ENCODE results near the gene TPT1. TPM values are rescaled to one million over a fixed set of nuclear protein-coding genes. Genes with fewer than 3 reads are reported as not detected.

Gene TPT1
- total and polyA plus RNA-seq, 7 experiments from 2014 or later, result 3,943 to 13,134 (median 5,986) TPM

DNA sequence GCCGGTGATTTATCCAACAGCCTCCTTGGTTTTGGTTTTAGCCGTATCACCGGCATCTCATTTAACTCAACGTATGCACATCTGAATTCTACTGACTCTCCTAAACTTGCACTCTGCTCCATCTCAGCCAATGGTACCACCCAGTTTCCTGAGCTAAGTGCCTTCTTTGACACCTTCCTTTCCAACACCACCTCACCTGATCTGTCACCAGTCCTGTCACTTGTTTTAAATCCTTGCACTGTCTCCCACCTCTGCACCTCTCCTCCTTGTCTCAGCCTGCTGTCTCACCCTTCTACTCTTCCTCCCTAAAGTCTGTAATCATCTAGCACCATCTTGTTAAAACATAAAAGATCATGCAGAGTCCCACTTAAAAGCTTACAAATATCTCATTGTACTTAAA is 28.1 kb upstream of the TPT1 start:
- Histone ChIP-seq H3K4me3 (ENCODE audit: low read length) (no peak overlapping the region), H3K27me3 (ENCODE audit: control insufficient read depth in 2 of 2, insufficient read depth in 2 of 2, low read length in 2 of 2) (no peaks in the 10 kb centered on the region), H3K27ac (ENCODE audit: low read depth, low read length) (no peak overlapping the region), H3K36me3 (ENCODE audit: control insufficient read depth in 2 of 3, insufficient read depth in 3 of 3, low read length in 3 of 3) (no peaks in the 10 kb centered on the region), H3K9me3 (ENCODE audit: control insufficient read depth in 2 of 3, low read length in 3 of 3) (no peaks in the 10 kb centered on the region), H3K4me1 (ENCODE audit: control insufficient read depth in 2 of 2, insufficient read depth in 2 of 2, low read length in 2 of 2) (peaks cover 20 to 25% of the 10 kb centered on the region in 2 donors)
- no peaks in the 10 kb centered on the region for H3K27me3 Mint-ChIP-seq
- H3K4me3 Mint-ChIP-seq, result peak overlapping the region in 5 of 10 donors; percentile 2 to 74 (median 30)
- peaks cover 43 to 62% (median 49%) of the 10 kb centered on the region in 7 donors for H3K4me1 Mint-ChIP-seq
- intact Hi-C loops (cut with micrococcal nuclease), result loop anchor here (5.0 to 10.0 kb wide), 2 partner anchors 37 to 926 kb away; no protein-coding TSS in a partner anchor
- H3K9me3 Mint-ChIP-seq, result peaks cover 0 to 5% (median 0%) of the 10 kb centered on the region in 11 donors
- peak overlapping the region; percentile 30 to 96 (median 89) for H3K27ac Mint-ChIP-seq
- CTCF ChIA-PET, result interaction anchor here (0.6 to 3.9 kb wide), 4 partner anchors 25 to 354 kb away, joined by 3 to 37 read pairs (median 4); no protein-coding TSS in a partner anchor
- H3K36me3 Mint-ChIP-seq, result peaks cover 0 to 19% (median 9%) of the 10 kb centered on the region in 5 donors
- POLR2A ChIA-PET, result interaction anchor here (1.0 to 8.6 kb wide), 3 partner anchors 29 to 96 kb away, joined by 3 to 112 read pairs (median 4); partner anchors contain the start of gene TPT1
- DNase-seq (no peak), ATAC-seq (no peak)

- no peaks in the 10 kb centered on the region for H3K27me3 Mint-ChIP-seq
- H3K4me3 Mint-ChIP-seq, result peak overlapping the region in 8 of 10 donors; percentile 11 to 74 (median 48)
These were observed 27.6 kb upstream of the TPT1 start for GRCh38 chr13:45368571-45368970.

DNA sequence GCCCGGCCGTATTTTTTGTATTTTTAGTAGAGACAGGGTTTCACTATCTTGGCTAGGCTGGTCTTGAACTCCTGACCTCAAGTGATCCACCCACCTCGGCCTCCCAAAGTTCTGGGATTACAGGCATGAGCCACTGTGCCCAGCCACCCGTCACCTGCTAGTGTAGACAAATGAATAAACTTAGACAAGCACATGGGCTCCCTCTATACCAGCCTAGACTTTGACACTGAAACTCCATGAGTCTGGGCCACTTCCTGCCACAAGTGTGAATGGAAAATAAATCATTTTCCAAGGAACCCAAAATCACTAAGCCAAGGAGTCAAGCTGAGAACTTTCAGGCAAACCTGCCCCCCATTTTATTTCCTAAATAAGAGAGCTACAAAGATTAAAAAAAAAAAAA is 27.0 kb upstream of the TPT1 start:
- Histone ChIP-seq H3K27ac (ENCODE audit: low read depth, low read length) (no peak overlapping the region), H3K27me3 (ENCODE audit: control insufficient read depth in 2 of 2, insufficient read depth in 2 of 2, low read length in 2 of 2) (no peaks in the 10 kb centered on the region), H3K4me3 (ENCODE audit: low read length) (no peak overlapping the region), H3K9me3 (ENCODE audit: control insufficient read depth in 2 of 3, low read length in 3 of 3) (no peaks in the 10 kb centered on the region), H3K36me3 (ENCODE audit: control insufficient read depth in 2 of 3, insufficient read depth in 3 of 3, low read length in 3 of 3) (no peaks in the 10 kb centered on the region), H3K4me1 (ENCODE audit: control insufficient read depth in 2 of 2, insufficient read depth in 2 of 2, low read length in 2 of 2) (peaks cover 22 to 25% of the 10 kb centered on the region in 2 donors)
- Mint-ChIP-seq H3K27me3 (no peaks in the 10 kb centered on the region), H3K4me3 (peak overlapping the region in 9 of 10 donors; percentile 48 to 80 (median 64)), H3K27ac (peak overlapping the region; percentile 81 to 96 (median 90)), H3K36me3 (peaks cover 0 to 27% (median 18%) of the 10 kb centered on the region in 5 donors), H3K9me3 (peaks cover 0 to 10% (median 0%) of the 10 kb centered on the region in 11 donors), H3K4me1 (peaks cover 48 to 65% (median 55%) of the 10 kb centered on the region in 7 donors)
- ChIA-PET CTCF (interaction anchor here (0.6 to 1.7 kb wide), 10 partner anchors 12 to 773 kb away, joined by 3 to 5 read pairs (median 4); partner anchors contain the start of genes COG3 and TPT1), POLR2A (interaction anchor here (0.6 to 8.6 kb wide), 11 partner anchors 9 to 142 kb away, joined by 3 to 112 read pairs (median 5); partner anchors contain the start of genes SLC25A30 and TPT1)
- DNase-seq, result peak in 1 of 9 donors; percentile 28
- ATAC-seq, result no peak
- intact Hi-C loops (cut with micrococcal nuclease), result loop anchor here (5.0 to 10.0 kb wide), 2 partner anchors 36 to 927 kb away; no protein-coding TSS in a partner anchor

More at GRCh38 chr13:45368571-45368970, 27.6 kb upstream of the TPT1 start:
- peaks cover 0 to 24% (median 15%) of the 10 kb centered on the region in 5 donors for H3K36me3 Mint-ChIP-seq
- intact Hi-C loops (cut with micrococcal nuclease), result loop anchor here (5.0 to 10.0 kb wide), 2 partner anchors 36 to 926 kb away; no protein-coding TSS in a partner anchor
- H3K9me3 ChIP-seq (ENCODE audit: control insufficient read depth in 2 of 3, low read length in 3 of 3), result no peaks in the 10 kb centered on the region
- no peak overlapping the region for H3K4me3 ChIP-seq (ENCODE audit: low read length)
- ChIA-PET CTCF (interaction anchor here (0.6 to 1.7 kb wide), 8 partner anchors 12 to 772 kb away, joined by 3 to 5 read pairs (median 4); partner anchors contain the start of gene TPT1), POLR2A (interaction anchor here (1.0 to 8.6 kb wide), 3 partner anchors 29 to 97 kb away, joined by 4 to 112 read pairs (median 7); partner anchors contain the start of gene TPT1)
- peaks cover 45 to 67% (median 53%) of the 10 kb centered on the region in 7 donors for H3K4me1 Mint-ChIP-seq
- peaks cover 0 to 8% (median 0%) of the 10 kb centered on the region in 11 donors for H3K9me3 Mint-ChIP-seq
- H3K27ac Mint-ChIP-seq, result peak overlapping the region; percentile 43 to 96 (median 90)
- H3K4me1 ChIP-seq (ENCODE audit: control insufficient read depth in 2 of 2, insufficient read depth in 2 of 2, low read length in 2 of 2), result peaks cover 20 to 25% of the 10 kb centered on the region in 2 donors
- ATAC-seq, result no peak
- H3K36me3 ChIP-seq (ENCODE audit: control insufficient read depth in 2 of 3, insufficient read depth in 3 of 3, low read length in 3 of 3), result no peaks in the 10 kb centered on the region
- H3K27ac ChIP-seq (ENCODE audit: low read depth, low read length), result no peak overlapping the region
- no peak for DNase-seq
- no peaks in the 10 kb centered on the region for H3K27me3 ChIP-seq (ENCODE audit: control insufficient read depth in 2 of 2, insufficient read depth in 2 of 2, low read length in 2 of 2)

DNA sequence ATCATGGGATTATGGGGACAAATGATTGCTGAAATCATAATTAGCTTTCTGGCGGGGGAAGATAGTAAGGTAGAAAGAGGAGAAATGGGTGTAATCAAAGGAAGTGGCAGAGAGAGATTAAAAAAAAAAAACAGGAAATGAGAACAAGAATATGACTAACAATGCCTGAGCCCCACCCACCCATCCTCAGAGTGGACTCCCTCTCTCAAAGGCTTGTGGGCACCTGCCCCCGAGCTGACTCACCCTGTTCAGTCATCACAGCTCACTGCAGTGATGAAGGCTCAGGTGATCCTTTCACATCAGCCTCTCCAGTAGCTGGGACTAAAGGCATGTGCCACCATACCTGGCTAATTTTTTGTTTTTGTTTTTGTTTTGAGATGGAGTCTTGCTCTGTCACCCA is 26.4 kb upstream of the TPT1 start:
- peaks cover 48 to 62% (median 60%) of the 10 kb centered on the region in 7 donors for H3K4me1 Mint-ChIP-seq
- H3K27ac Mint-ChIP-seq, result peak overlapping the region; percentile 81 to 96 (median 90)
- H3K4me1 ChIP-seq (ENCODE audit: control insufficient read depth in 2 of 2, insufficient read depth in 2 of 2, low read length in 2 of 2), result peaks cover 25 to 27% of the 10 kb centered on the region in 2 donors
- DNase-seq, result peak; percentile 38 to 93 (median 82)
- intact Hi-C loops (cut with micrococcal nuclease), result loop anchor here (1.0 to 10.0 kb wide), 11 partner anchors 26 to 927 kb away; partner anchors contain the start of genes COG3 (in 2 of the 2), SLC25A30 (in 2 of the 2), TPT1 (in 2 of the 2) and LCP1 (in 1 of the 2)
- peaks cover 0 to 32% (median 20%) of the 10 kb centered on the region in 5 donors for H3K36me3 Mint-ChIP-seq
- H3K27me3 ChIP-seq (ENCODE audit: control insufficient read depth in 2 of 2, insufficient read depth in 2 of 2, low read length in 2 of 2), result no peaks in the 10 kb centered on the region
- peak; percentile 99 for ATAC-seq
- H3K9me3 ChIP-seq (ENCODE audit: control insufficient read depth in 2 of 3, low read length in 3 of 3), result no peaks in the 10 kb centered on the region
- no peak overlapping the region for H3K4me3 ChIP-seq (ENCODE audit: low read length)
- no peaks in the 10 kb centered on the region for H3K27me3 Mint-ChIP-seq
- H3K27ac ChIP-seq (ENCODE audit: low read depth, low read length), result peak overlapping the region; percentile 31
- H3K36me3 ChIP-seq (ENCODE audit: control insufficient read depth in 2 of 3, insufficient read depth in 3 of 3, low read length in 3 of 3), result no peaks in the 10 kb centered on the region
- peak overlapping the region; percentile 48 to 80 (median 67) for H3K4me3 Mint-ChIP-seq
- ChIA-PET CTCF (interaction anchor here (0.6 to 1.7 kb wide), 9 partner anchors 25 to 878 kb away, joined by 3 to 5 read pairs (median 4); partner anchors contain the start of genes COG3 and TPT1), POLR2A (interaction anchor here (0.6 to 8.6 kb wide), 12 partner anchors 8 to 143 kb away, joined by 3 to 112 read pairs (median 4); partner anchors contain the start of genes SLC25A30 and TPT1)
- peaks cover 0 to 10% (median 4%) of the 10 kb centered on the region in 11 donors for H3K9me3 Mint-ChIP-seq

DNA sequence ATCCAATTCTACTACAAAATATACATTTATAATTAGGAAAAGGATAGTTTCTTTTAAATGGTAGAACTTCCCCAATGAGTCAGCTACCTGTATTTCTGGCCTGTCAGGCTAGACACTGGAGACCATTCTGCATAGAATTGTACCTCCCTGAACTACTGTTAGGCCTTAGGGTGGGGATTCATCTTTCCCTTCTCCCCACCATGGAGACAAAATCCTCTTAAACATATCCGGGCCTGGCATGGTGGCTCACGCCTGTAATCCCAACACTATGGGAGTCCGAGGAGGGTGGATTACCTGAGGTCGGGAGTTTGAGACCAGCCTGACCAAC is 24.5 kb upstream of the TPT1 start:
- Mint-ChIP-seq H3K36me3 (peaks cover 3 to 39% (median 28%) of the 10 kb centered on the region in 5 donors), H3K27me3 (no peaks in the 10 kb centered on the region), H3K4me3 (no peak overlapping the region), H3K9me3 (peaks cover 0 to 10% (median 4%) of the 10 kb centered on the region in 11 donors), H3K4me1 (peaks cover 36 to 63% (median 55%) of the 10 kb centered on the region in 7 donors), H3K27ac (peak overlapping the region in 8 of 9 donors; percentile 40 to 89 (median 74))
- Histone ChIP-seq H3K4me3 (ENCODE audit: low read length) (no peak overlapping the region), H3K4me1 (ENCODE audit: control insufficient read depth in 2 of 2, insufficient read depth in 2 of 2, low read length in 2 of 2) (peaks cover 19 to 22% of the 10 kb centered on the region in 2 donors), H3K27ac (ENCODE audit: low read depth, low read length) (no peak overlapping the region), H3K36me3 (ENCODE audit: control insufficient read depth in 2 of 3, insufficient read depth in 3 of 3, low read length in 3 of 3) (no peaks in the 10 kb centered on the region), H3K27me3 (ENCODE audit: control insufficient read depth in 2 of 2, insufficient read depth in 2 of 2, low read length in 2 of 2) (no peaks in the 10 kb centered on the region), H3K9me3 (ENCODE audit: control insufficient read depth in 2 of 3, low read length in 3 of 3) (no peaks in the 10 kb centered on the region)
- DNase-seq, result no peak
- CTCF ChIA-PET, result interaction anchor here (0.8 to 1.0 kb wide), 3 partner anchors 18 to 25 kb away, joined by 3 to 4 read pairs (median 3); partner anchors contain the start of gene TPT1
- POLR2A ChIA-PET, result interaction anchor here (8.6 kb wide), 1 partner anchor 26 kb away, joined by 112 read pairs; the partner anchor contains the start of gene TPT1
- intact Hi-C loops (cut with micrococcal nuclease), result loop anchor here (5.0 to 10.0 kb wide), 2 partner anchors 33 to 929 kb away; no protein-coding TSS in a partner anchor
- no peak for ATAC-seq

DNA sequence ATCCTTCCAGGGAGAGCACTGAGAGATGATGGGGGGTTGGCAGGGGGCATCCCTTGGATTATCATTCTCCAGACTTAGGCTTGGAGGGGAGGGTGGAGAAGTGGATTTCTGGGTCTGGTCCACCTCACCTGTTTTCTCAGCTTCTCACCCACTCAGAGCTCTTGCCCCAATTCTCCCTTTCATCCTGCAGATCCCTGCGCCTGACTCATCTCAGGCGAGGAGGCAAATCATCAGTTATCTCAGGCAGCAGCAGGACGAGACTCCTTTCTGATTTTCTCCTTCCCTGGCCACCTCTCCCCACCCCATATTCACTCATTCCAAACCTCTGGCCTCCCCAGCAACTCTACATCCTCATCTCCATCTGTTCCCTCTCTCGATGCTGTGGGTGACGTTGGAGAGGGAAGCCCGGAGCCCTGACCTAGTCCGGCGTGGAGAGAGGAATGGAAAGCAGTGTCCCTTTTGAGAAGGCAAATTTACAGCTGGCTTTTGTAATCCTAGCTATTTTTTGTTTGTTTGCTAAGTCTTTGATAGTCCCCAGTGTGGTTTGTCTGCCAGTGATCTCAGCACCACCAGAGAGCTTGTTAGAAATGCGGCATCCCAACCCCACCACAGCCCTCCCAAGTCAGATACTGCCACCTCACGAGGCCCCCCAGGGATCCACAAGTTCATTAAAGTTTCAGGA is 24.0 kb upstream of the TPT1 start:
- Histone ChIP-seq H3K9me3 (ENCODE audit: control insufficient read depth in 2 of 3, low read length in 3 of 3) (no peaks in the 10 kb centered on the region), H3K27ac (ENCODE audit: low read depth, low read length) (no peak overlapping the region), H3K4me1 (ENCODE audit: control insufficient read depth in 2 of 2, insufficient read depth in 2 of 2, low read length in 2 of 2) (peaks cover 19 to 22% of the 10 kb centered on the region in 2 donors), H3K27me3 (ENCODE audit: control insufficient read depth in 2 of 2, insufficient read depth in 2 of 2, low read length in 2 of 2) (no peaks in the 10 kb centered on the region), H3K36me3 (ENCODE audit: control insufficient read depth in 2 of 3, insufficient read depth in 3 of 3, low read length in 3 of 3) (no peaks in the 10 kb centered on the region), H3K4me3 (ENCODE audit: low read length) (no peak overlapping the region)
- H3K4me1 Mint-ChIP-seq, result peaks cover 36 to 66% (median 52%) of the 10 kb centered on the region in 7 donors
- CTCF ChIA-PET, result interaction anchor here (0.6 to 0.9 kb wide), 3 partner anchors 17 to 32 kb away, joined by 3 read pairs; partner anchors contain the start of gene TPT1
- peaks cover 0 to 10% (median 4%) of the 10 kb centered on the region in 11 donors for H3K9me3 Mint-ChIP-seq
- intact Hi-C loops (cut with micrococcal nuclease), result loop anchor here (5.0 to 10.0 kb wide), 2 partner anchors 33 to 930 kb away; no protein-coding TSS in a partner anchor
- no peak for ATAC-seq
- POLR2A ChIA-PET, result interaction anchor here (0.6 to 8.6 kb wide), 2 partner anchors 25 to 77 kb away, joined by 4 to 112 read pairs; partner anchors contain the start of gene TPT1
- peak overlapping the region; percentile 40 to 89 (median 75) for H3K27ac Mint-ChIP-seq
- H3K27me3 Mint-ChIP-seq, result no peaks in the 10 kb centered on the region
- H3K36me3 Mint-ChIP-seq, result peaks cover 3 to 42% (median 28%) of the 10 kb centered on the region in 5 donors
- no peak overlapping the region for H3K4me3 Mint-ChIP-seq
- no peak for DNase-seq
